Measurements from ENCODE around the gene PCSK9. TPM values are rescaled to one million over a fixed set of nuclear protein-coding genes. Genes with fewer than 3 reads are reported as not detected.

The PCSK9 gene
- total and polyA plus RNA-seq, 9 of the 15 experiments (the other 6 are each of a cell fraction or from before 2014, with no cell fraction given), result 3.2 to 58.6 (median 24.7) TPM

DNA sequence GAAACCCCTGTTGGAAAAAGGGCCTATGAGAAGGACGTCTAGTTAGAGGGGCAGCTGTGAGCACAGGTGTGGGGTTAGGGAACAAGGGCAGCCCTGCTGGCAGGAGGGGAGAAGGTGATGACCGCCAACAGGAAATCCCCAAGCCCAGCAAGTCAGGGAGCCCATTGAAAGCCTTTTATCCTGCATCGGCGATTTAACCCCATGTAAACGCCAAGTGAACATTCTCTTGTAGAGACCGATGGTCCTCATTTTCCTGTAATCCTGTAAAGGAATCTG is 41.7 kb upstream of the PCSK9 start:
- WGBS (ENCODE audit: insufficient coverage, low coverage, missing lambda C conversion rate), result 37% methylated on average over 6 of the region's 6 CpGs
- in situ Hi-C loops (cut with MboI) (loop anchor here (10.0 kb wide), 1 partner anchor 313 kb away; no protein-coding TSS in a partner anchor), intact Hi-C loops (cut with micrococcal nuclease) (loop anchor here (10.0 kb wide), 1 partner anchor 323 kb away; no protein-coding TSS in a partner anchor)
- ATAC-seq (no peak), DNase-seq (ENCODE audit: extremely low read depth in 1 of 4, low spot score in 3 of 4) (no peak), FAIRE-seq (no peak)
- CTCF ChIA-PET (ENCODE audit: low intra/inter-chr PET ratio), result no interaction called here
- H3K4me2 ChIP-seq (ENCODE audit: insufficient read depth, low read length), result no peak overlapping the region
- H3K27ac ChIP-seq (ENCODE audit: extremely low read depth, low read depth, low read length), result no peak overlapping the region
- peaks cover 26 to 69% of the 10 kb centered on the region in 2 experiments for H3K27me3 ChIP-seq (ENCODE audit: control insufficient read depth in 2 of 2, insufficient read depth in 2 of 2, low read length in 2 of 2)
- peaks cover 0 to 21% of the 10 kb centered on the region in 2 experiments; a peak in 3 of 5 replicates for H3K4me1 ChIP-seq (replicated peaks in 1 of 2; ENCODE audit: control insufficient read depth in 2 of 2, insufficient read depth in 2 of 2, low read length in 2 of 2)
- no peaks in the 10 kb centered on the region for H3K36me3 ChIP-seq (ENCODE audit: control insufficient read depth, insufficient read depth, low read length)
- BruUV-seq (replicated peaks), result no TSS peak
- H2AFZ ChIP-seq (ENCODE audit: low read depth, low read length), result no peak overlapping the region
- no peaks in the 10 kb centered on the region for H3K79me2 ChIP-seq (ENCODE audit: control insufficient read depth, insufficient read depth, low read length)
- no peaks in the 10 kb centered on the region; the same call in 1 of the 2 replicates for H3K9me3 ChIP-seq (replicated peaks; ENCODE audit: control insufficient read depth, insufficient read depth, low read depth, low read length)
- no peak for TF ChIP-seq POLR2AphosphoS2 (IDR thresholded peaks at IDR 0.05; ENCODE audit: low read length)
- TF ChIP-seq NR3C1 (CRISPR knock-in tag; IDR thresholded peaks at IDR 0.05), result no peak
- no peak for TF ChIP-seq SNRNP70 (optimal IDR thresholded peaks at IDR 0.05; ENCODE audit: low read depth, low read length)
- TF ChIP-seq FOXA1 (IDR thresholded peaks at IDR 0.05; ENCODE audit: borderline replicate concordance), result no peak
- H3K4me3 ChIP-seq, result no peak overlapping the region
- peaks cover 11% of the 10 kb centered on the region for H4K20me1 ChIP-seq (replicated peaks; ENCODE audit: control insufficient read depth, insufficient read depth, low read length)
- no peak overlapping the region for H3K9ac ChIP-seq (ENCODE audit: insufficient read depth in 1 of 2, low read depth in 2 of 2, low read length in 2 of 2)
- no peaks in the 10 kb centered on the region for H3K9me1 ChIP-seq (ENCODE audit: control insufficient read depth, insufficient read depth, low read length)
- POLR2A ChIA-PET, result interaction anchor here (0.6 kb wide), 1 partner anchor 51 kb away, joined by 5 read pairs; no protein-coding TSS in a partner anchor

DNA sequence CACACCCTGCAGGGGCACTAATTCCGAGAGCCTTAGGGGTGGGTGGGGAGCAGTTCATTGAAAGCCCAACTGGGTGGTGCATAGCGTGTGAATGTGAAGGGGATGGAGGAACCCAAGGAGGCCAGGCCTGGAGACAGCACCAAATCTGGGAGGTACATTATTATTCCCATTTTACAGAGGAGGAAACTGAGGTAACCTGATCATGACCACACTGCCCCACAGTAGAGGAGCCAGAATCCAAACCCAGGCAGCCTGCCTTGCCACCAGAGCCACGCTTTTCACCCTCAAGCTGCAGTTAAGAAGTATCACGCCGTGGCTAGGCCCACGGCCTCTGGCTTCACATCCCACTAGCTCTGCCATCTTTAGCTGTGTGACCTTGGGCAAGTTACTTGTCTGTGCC is 41.2 kb upstream of the PCSK9 start:
- no peak overlapping the region for H2AFZ ChIP-seq (ENCODE audit: low read depth, low read length)
- TF ChIP-seq ZBTB26 (CRISPR knock-in tag; IDR thresholded peaks at IDR 0.05), result no peak
- TF ChIP-seq, protein P1, sequence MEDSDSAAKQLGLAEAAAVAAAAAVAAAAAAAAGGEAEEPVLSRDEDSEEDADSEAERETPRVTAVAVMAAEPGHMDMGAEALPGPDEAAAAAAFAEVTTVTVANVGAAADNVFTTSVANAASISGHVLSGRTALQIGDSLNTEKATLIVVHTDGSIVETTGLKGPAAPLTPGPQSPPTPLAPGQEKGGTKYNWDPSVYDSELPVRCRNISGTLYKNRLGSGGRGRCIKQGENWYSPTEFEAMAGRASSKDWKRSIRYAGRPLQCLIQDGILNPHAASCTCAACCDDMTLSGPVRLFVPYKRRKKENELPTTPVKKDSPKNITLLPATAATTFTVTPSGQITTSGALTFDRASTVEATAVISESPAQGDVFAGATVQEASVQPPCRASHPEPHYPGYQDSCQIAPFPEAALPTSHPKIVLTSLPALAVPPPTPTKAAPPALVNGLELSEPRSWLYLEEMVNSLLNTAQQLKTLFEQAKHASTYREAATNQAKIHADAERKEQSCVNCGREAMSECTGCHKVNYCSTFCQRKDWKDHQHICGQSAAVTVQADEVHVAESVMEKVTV (CRISPR knock-in tag; IDR thresholded peaks at IDR 0.05), result no peak
- peak; percentile 79 for TF ChIP-seq RBM25 (IDR thresholded peaks at IDR 0.05; ENCODE audit: low read depth, low read length, severe bottlenecking)
- peak; percentile 47 for TF ChIP-seq BCOR (IDR thresholded peaks at IDR 0.05)
- 38% methylated on average over 6 of the region's 6 CpGs for WGBS (ENCODE audit: insufficient coverage, low coverage, missing lambda C conversion rate)
- H3K27me3 ChIP-seq (ENCODE audit: control insufficient read depth in 2 of 2, insufficient read depth in 2 of 2, low read length in 2 of 2), result peaks cover 23 to 65% of the 10 kb centered on the region in 2 experiments
- no peaks in the 10 kb centered on the region for H3K9me1 ChIP-seq (ENCODE audit: control insufficient read depth, insufficient read depth, low read length)
- FAIRE-seq (no peak), DNase-seq (ENCODE audit: extremely low read depth in 1 of 4, low spot score in 3 of 4) (no peak), ATAC-seq (no peak)
- no TSS peak for BruUV-seq (replicated peaks)
- H3K4me2 ChIP-seq (ENCODE audit: insufficient read depth, low read length), result no peak overlapping the region
- in situ Hi-C loops (cut with MboI), result loop anchor here (10.0 kb wide), 1 partner anchor 313 kb away; no protein-coding TSS in a partner anchor
- H3K4me1 ChIP-seq (replicated peaks in 1 of 2; ENCODE audit: control insufficient read depth in 2 of 2, insufficient read depth in 2 of 2, low read length in 2 of 2), result peaks cover 0 to 21% of the 10 kb centered on the region in 2 experiments; a peak in 3 of 5 replicates
- CTCF ChIA-PET (ENCODE audit: low intra/inter-chr PET ratio), result no interaction called here
- peaks cover 11% of the 10 kb centered on the region for H4K20me1 ChIP-seq (replicated peaks; ENCODE audit: control insufficient read depth, insufficient read depth, low read length)
- H3K36me3 ChIP-seq (ENCODE audit: control insufficient read depth, insufficient read depth, low read length), result no peaks in the 10 kb centered on the region
- no peak overlapping the region for H3K27ac ChIP-seq (ENCODE audit: extremely low read depth, low read depth, low read length)
- no peak overlapping the region; a peak in 1 of 4 replicates for H3K9ac ChIP-seq (ENCODE audit: insufficient read depth in 1 of 2, low read depth in 2 of 2, low read length in 2 of 2)
- intact Hi-C loops (cut with micrococcal nuclease), result loop anchor here (10.0 kb wide), 1 partner anchor 323 kb away; no protein-coding TSS in a partner anchor
- no peaks in the 10 kb centered on the region for H3K79me2 ChIP-seq (ENCODE audit: control insufficient read depth, insufficient read depth, low read length)
- H3K4me3 ChIP-seq, result no peak overlapping the region
- no peaks in the 10 kb centered on the region; the same call in 1 of the 2 replicates for H3K9me3 ChIP-seq (replicated peaks; ENCODE audit: control insufficient read depth, insufficient read depth, low read depth, low read length)
- POLR2A ChIA-PET, result no interaction called here
